PC-9 (cell line): Measurements from ENCODE around the gene SH3GL1.

Experiments used
- CTCF ChIP-seq: fragments of 200-600 bp; sonication (generic); conservative IDR thresholded peaks from 2 replicates; pipeline ENCODE4 v1.6.1; 2017; ENCODE audit warnings: mixed run types, antibody characterized with exemption, mild to moderate bottlenecking, moderate library complexity
- EZH2 ChIP-seq: fragments of 200-600 bp; sonication (generic); IDR thresholded peaks from 2 replicates; pipeline ENCODE4 v1.8.0; 2017; ENCODE audit warnings: antibody characterized with exemption, low read depth

DNA sequence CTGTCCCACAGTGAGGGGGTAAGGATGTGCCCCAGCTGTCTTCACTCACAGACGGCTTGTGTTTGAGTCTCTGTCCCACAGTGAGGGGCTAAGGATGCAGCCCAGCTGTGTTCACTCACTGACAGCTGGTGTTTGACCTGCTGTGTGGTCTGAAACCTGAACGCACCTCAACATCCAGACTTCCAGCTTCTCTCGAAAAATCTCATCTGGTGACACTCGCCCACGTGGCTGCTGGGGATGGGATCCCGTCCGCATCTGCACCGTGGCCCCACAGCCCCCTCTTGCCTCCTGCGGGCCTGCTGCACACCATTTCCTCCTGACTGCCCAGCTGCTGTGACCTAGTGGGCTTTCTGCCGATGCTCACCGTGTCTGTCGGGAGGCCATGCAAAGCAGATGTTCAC lies 29.4 kb upstream of the SH3GL1 start:
- TF ChIP-seq CTCF: no peak
- no peak for TF ChIP-seq EZH2
